ENCODE measurements around the gene GDF9.

GDF9 gene

DNA sequence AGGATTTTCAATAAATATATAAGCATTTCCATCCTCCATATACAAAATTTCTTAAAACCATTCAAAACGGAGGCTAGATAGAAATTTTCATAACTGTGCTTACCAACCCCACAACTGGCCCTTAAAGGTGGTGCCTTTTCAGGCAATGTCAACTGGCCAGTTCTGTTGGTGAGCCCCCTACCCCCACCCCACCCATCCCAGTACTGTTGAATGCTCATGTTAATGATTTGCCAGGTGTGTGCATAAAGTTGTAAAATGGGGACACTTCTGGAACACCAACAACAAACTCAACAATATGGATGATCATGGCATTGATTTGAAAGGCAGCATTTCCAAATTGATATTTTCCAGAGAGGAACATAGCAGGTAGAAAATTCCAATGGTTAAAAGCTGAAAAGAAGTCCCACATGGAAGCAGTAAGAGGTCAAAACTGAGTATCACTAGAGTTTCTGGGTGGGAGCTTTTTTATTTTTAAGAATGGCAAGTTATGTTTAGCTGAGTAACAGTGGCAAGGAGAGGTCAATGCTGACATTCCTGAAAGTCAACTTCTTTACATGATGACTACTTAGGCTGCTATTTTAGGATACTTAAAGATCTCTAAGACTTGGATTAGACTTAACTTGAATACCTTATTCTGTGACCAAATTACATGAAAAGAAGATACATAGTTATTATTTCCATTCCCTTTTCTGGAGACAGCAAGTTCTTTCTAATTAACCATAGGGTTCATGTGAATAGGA lies 9.9 kb upstream of the GDF9 start:
- no peak for DNase-seq (ENCODE audit: low spot score)
- in situ Hi-C loops (cut with MboI; ENCODE audit: low sequenced_read_pairs, unreplicated experiment), result no loop called here
- TF ChIP-seq, protein P1, sequence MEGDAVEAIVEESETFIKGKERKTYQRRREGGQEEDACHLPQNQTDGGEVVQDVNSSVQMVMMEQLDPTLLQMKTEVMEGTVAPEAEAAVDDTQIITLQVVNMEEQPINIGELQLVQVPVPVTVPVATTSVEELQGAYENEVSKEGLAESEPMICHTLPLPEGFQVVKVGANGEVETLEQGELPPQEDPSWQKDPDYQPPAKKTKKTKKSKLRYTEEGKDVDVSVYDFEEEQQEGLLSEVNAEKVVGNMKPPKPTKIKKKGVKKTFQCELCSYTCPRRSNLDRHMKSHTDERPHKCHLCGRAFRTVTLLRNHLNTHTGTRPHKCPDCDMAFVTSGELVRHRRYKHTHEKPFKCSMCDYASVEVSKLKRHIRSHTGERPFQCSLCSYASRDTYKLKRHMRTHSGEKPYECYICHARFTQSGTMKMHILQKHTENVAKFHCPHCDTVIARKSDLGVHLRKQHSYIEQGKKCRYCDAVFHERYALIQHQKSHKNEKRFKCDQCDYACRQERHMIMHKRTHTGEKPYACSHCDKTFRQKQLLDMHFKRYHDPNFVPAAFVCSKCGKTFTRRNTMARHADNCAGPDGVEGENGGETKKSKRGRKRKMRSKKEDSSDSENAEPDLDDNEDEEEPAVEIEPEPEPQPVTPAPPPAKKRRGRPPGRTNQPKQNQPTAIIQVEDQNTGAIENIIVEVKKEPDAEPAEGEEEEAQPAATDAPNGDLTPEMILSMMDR (IDR thresholded peaks at IDR 0.05; ENCODE audit: borderline replicate concordance, control extremely low read depth, extremely low read depth, insufficient read depth, missing control alignments), result no peak

DNA sequence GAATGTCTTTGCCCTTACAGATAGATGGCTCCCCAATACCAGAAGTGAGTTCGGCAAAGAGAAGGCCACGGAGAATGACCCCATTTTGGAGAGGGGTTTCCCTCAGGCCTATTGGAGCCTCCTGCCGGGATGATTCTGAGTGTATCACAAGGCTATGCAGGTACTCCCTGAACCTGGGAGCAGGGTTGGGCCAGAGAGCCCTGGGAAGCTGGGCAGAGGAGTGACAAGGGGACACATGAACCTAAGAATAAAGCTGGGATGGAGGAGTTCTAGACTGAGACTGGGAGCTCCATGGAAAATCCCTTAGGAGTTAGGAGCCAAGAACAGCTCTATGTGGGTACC lies 7.6 kb upstream of the GDF9 start:
- in situ Hi-C loops (cut with MboI; ENCODE audit: low sequenced_read_pairs, unreplicated experiment), result no loop called here

DNA sequence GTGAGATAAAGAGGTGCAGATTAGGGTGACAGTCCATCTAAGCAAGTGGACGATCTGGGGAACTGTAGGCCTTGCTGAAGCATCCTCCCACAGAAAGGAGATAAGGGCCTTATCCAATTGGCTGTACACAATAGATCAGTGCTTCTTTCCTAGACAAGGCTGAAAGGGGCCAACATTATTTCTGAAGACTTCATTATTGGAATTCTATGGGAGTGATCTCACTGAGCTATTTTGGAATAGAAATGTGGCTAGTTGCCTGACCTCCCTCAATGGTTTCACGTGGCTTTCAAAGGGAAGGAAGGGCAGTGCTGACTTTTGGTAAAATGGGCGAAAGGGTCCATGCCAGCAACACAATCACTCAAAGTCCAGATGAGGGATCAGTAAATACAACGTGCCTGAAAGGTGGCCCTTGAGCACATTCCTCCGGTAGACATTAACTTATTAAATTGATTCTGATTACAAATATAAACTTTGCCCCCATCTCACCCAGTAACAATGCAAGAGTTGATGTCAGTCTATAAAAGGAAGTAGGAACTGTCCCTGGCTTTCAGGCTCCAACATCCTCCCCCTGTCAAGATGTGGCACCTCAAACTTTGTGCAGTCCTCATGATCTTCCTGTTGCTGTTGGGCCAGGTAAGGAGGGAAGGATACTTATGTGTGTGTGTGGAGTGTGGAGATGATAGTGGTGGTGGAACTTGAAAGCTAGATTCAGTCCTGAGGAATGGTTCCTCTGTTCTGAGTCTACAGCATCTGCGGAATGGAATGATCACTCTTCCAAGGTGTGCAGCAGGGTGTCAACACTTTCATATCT lies 7.1 kb upstream of the GDF9 start, which contains the start of gene LEAP2:
Gene LEAP2 (plus strand): TSS at position 550 of the 811 bp plus-strand sequence. CDS start 27 bp downstream, at position 577.
- in situ Hi-C loops (cut with MboI; ENCODE audit: low sequenced_read_pairs, unreplicated experiment), result no loop called here
- TF ChIP-seq, protein P1 (IDR thresholded peaks at IDR 0.05; ENCODE audit: borderline replicate concordance, control extremely low read depth, extremely low read depth, insufficient read depth, missing control alignments), result no peak
- no peak for DNase-seq (ENCODE audit: low spot score)

More for the DNA sequence above, 7.6 kb upstream of the GDF9 start:
- DNase-seq (ENCODE audit: low spot score), result no peak
- TF ChIP-seq, protein P1 (IDR thresholded peaks at IDR 0.05; ENCODE audit: borderline replicate concordance, control extremely low read depth, extremely low read depth, insufficient read depth, missing control alignments), result no peak

DNA sequence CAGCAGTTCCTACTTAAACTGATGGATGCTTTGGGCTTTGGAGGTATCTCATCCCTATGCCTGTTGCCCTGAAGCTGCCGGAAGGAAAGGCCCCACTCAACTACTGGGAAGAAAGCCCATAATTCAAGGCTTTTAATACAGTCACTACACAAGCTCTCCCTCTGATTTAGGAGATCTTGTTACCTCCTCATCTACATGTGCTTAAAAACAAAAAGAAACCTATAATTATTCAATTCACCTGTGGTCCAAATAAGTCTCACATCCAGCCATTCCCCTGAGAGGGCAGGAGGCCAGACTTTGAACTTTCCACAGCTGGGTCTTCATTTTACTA lies 6.5 kb upstream of the GDF9 start:
- TF ChIP-seq, protein P1 (IDR thresholded peaks at IDR 0.05; ENCODE audit: borderline replicate concordance, control extremely low read depth, extremely low read depth, insufficient read depth, missing control alignments), result no peak
- DNase-seq (ENCODE audit: low spot score), result no peak
- in situ Hi-C loops (cut with MboI; ENCODE audit: low sequenced_read_pairs, unreplicated experiment), result no loop called here

DNA sequence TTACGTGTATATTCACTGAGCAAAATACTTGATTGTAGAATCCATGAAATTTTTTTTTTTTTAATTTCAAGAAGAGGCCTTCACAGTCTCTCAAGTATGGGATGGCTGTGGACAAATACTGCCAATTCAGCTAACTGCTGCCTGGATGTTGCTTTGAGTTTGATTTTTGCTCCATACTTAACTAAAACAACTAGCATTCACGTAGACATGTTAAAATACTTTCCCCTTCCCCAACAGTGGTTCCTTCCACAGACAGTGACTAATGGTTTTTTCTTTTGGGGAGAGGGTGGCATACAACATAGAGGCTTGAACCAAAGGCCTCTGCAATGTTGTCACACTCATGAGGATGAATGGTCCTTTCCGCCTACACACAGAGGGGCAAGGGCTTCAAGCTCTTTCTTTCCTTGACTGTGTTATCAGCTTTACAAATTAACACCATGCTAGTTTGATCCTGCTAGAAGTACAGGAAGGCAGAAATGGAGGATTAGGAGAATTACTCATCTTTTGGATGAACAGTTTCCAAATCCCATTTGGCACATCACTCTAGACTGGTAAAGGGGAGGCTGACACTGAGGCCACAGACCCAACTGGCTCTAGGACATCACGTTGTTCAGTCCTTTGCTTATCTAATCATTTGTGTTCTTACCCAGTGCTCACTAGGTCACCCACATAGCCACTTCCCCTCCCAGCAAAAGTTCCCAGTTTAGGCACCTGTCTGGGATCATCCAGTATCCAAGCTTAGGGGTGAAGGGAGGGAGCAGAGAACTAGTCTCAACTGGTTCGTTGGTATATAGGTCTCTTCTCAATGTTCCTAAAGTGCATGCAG lies 5.4 kb upstream of the GDF9 start:
- no peak for DNase-seq (ENCODE audit: low spot score)
- TF ChIP-seq, protein P1 (IDR thresholded peaks at IDR 0.05; ENCODE audit: borderline replicate concordance, control extremely low read depth, extremely low read depth, insufficient read depth, missing control alignments), result no peak
- in situ Hi-C loops (cut with MboI; ENCODE audit: low sequenced_read_pairs, unreplicated experiment), result no loop called here

DNA sequence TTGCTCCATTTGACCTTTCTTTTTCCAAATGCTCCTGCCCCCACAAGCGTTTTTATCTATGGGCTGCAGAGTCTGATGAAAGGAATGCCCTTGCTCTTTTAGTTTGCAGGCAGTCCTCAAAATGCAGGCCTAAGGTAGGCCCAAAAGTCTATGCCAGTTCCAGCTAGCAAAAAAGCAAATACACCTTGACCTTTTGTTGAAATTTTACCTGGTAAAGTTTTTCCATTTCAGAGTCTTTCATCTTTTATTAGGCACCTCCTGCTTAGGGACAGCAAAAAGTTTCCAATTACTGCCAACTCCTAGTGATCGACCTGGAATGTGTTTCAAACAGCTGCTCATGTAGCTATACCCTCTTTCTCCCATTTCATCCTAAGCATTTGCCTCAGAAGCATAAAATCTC lies 4.5 kb upstream of the GDF9 start:
- in situ Hi-C loops (cut with MboI; ENCODE audit: low sequenced_read_pairs, unreplicated experiment), result no loop called here

More for the DNA sequence above, 4.5 kb upstream of the GDF9 start:
- DNase-seq (ENCODE audit: low spot score), result no peak
- TF ChIP-seq, protein P1 (IDR thresholded peaks at IDR 0.05; ENCODE audit: borderline replicate concordance, control extremely low read depth, extremely low read depth, insufficient read depth, missing control alignments), result no peak
